ACHN (cell line): ENCODE results near the gene PSRC1.
A peak's percentile ranks its signal among the peaks of the same experiment; 100 is the strongest.

Experiments used
- DNase-seq: peaks from one replicate; pipeline ENCODE4 v3.0.0-alpha.2; 2015
- in situ Hi-C: cut with HindIII; loops from 2 replicates; pipeline ENCODE4 v1.10.0; 2017; ENCODE audit warnings: low sequenced_read_pairs, low pct_ligation_motif_present, low pct_unique_long_range_greater_than_20kb

PSRC1 gene

DNA sequence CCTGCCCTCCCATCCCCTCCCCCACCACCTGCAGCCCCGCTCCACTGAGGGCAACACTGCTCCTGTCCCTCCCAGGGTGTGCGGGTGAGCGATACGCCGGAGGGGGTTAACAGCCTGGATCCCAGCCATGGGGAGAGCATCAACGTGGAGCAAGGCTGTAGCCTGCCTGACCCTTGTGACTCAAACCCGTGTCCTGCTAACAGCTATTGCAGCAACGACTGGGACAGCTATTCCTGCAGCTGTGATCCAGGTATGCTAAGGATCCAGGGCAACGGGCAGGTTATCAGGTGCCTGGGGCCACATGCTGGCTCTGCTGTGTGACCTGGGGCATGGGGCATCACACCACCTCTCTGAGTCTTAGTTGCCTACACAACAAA lies 18.6 kb downstream of the PSRC1 start:
- no peak for DNase-seq
- in situ Hi-C loops: no loop called here

DNA sequence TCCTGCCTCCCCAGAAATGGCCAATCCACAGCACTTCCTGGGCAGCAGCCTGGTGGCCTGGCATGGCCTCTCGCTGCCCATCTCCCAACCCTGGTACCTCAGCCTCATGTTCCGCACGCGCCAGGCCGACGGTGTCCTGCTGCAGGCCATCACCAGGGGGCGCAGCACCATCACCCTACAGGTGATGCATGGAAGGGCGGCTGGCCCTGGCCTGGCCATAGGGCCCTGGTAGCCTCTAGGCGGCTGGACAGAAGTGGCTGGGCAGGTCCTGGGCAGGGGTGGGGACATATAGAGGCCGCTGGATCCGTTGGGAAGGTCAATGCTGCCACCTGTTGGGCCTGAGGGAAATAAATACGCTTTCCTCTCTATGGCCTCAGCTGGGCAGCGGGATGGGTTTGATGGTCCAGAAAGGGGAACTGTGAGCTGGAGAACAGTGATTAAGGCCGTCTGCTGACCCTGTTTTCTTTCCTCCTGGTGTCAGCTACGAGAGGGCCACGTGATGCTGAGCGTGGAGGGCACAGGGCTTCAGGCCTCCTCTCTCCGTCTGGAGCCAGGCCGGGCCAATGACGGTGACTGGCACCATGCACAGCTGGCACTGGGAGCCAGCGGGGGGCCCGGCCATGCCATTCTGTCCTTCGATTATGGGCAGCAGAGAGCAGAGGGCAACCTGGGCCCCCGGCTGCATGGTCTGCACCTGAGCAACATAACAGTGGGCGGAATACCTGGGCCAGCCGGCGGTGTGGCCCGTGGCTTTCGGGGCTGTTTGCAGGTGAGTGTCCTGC lies 19.2 kb downstream of the PSRC1 start:
- in situ Hi-C loops: no loop called here
- peak; percentile 89 for DNase-seq

DNA sequence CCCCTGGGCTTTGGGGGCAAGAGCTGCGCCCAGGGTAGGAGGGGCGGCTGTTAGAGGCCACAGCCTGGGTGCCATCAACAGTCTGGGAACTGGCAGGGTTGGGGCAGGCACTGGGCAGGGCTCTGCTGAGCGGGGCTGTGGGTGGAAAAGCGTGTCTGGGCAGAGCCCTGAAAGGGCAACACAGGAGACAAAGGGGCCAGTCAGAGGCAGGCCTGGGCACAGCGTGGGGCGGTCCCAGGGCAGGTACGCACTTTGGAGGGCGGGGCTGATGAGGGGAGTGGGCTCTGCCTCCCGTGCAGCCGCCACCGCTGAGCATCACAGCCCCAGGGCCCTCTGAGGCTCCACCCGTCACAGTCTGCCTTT lies 19.7 kb downstream of the PSRC1 start:
- no peak for DNase-seq
- in situ Hi-C loops: no loop called here

GRCh38 chr1:109262231-109263055 lies 20.5 kb downstream of the PSRC1 start:
- in situ Hi-C loops: no loop called here
- DNase-seq: no peak

GRCh38 chr1:109261578-109261977 lies 21.4 kb downstream of the PSRC1 start:
- in situ Hi-C loops: no loop called here
- DNase-seq: no peak

DNA sequence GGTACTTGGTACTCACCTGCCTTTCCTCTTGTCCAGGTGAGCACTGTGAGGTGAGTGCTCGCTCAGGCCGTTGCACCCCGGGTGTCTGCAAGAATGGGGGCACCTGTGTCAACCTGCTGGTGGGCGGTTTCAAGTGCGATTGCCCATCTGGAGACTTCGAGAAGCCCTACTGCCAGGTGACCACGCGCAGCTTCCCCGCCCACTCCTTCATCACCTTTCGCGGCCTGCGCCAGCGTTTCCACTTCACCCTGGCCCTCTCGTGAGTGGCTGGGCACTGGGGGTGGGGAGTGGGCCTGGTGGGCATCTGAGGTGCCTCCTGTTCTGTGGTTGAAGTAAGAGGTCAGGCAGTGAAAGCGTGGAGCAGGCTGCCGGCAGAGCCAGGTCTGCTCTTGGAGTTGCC lies 21.9 kb downstream of the PSRC1 start:
- DNase-seq: no peak
- in situ Hi-C loops: no loop called here

GRCh38 chr1:109259674-109260557 lies 23.0 kb downstream of the PSRC1 start:
- no peak for DNase-seq
- in situ Hi-C loops: no loop called here

DNA sequence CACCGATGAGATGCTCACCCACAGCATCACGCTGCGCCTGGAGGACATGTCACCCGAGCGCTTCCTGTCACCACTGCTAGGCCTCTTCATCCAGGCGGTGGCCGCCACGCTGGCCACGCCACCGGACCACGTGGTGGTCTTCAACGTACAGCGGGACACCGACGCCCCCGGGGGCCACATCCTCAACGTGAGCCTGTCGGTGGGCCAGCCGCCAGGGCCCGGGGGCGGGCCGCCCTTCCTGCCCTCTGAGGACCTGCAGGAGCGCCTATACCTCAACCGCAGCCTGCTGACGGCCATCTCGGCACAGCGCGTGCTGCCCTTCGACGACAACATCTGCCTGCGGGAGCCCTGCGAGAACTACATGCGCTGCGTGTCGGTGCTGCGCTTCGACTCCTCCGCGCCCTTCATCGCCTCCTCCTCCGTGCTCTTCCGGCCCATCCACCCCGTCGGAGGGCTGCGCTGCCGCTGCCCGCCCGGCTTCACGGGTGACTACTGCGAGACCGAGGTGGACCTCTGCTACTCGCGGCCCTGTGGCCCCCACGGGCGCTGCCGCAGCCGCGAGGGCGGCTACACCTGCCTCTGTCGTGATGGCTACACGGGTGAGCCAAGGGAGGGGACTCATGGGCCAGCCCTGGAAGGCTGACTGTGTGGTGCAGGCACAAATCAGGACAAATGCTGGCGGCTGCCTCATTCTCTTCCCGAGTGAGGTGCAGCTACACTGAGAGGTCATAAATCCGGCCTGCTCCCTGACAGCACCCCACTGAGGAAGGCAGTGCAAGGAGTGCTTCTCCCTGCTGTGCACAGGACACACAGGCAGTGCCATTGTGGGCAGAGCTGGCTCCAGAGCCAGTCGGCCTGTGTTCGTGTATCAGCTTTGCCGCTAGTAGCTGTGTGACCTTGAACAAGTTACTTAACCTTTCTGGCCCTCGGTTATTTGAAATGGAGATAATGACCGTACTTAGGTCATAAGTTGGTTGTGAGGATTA lies 24.2 kb downstream of the PSRC1 start:
- DNase-seq: no peak
- in situ Hi-C loops: no loop called here

GRCh38 chr1:109257682-109258421 lies 25.1 kb downstream of the PSRC1 start:
- DNase-seq: no peak
- in situ Hi-C loops: no loop called here

GRCh38 chr1:109256971-109257681 lies 25.8 kb downstream of the PSRC1 start:
- no peak for DNase-seq
- in situ Hi-C loops: no loop called here

GRCh38 chr1:109256085-109256484 lies 26.9 kb downstream of the PSRC1 start:
- no peak for DNase-seq
- in situ Hi-C loops: no loop called here

DNA sequence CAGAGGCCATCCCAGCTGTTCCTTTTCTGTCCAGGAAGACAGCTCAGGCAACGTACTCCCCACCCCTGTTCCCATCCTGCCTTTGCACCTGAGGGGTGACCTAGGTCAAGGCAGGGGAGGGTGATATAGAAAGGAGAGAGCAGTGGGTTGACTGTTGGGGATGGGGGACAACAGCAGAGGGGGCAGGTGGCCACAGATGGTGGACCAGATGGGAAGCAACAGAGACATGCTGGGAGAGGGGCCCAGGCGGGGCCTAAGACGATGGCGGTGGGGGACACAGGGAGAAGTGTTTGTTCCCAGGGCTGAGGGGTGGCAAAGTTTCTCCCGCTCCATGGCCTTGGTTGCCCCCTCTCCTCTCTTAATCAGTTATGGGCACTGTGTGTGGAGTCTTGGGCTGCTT lies 27.3 kb downstream of the PSRC1 start:
- in situ Hi-C loops: no loop called here
- DNase-seq: no peak

- in situ Hi-C loops: no loop called here
- no peak for DNase-seq
Measured at GRCh38 chr1:109255097-109255651, 27.8 kb downstream of the PSRC1 start.

DNA sequence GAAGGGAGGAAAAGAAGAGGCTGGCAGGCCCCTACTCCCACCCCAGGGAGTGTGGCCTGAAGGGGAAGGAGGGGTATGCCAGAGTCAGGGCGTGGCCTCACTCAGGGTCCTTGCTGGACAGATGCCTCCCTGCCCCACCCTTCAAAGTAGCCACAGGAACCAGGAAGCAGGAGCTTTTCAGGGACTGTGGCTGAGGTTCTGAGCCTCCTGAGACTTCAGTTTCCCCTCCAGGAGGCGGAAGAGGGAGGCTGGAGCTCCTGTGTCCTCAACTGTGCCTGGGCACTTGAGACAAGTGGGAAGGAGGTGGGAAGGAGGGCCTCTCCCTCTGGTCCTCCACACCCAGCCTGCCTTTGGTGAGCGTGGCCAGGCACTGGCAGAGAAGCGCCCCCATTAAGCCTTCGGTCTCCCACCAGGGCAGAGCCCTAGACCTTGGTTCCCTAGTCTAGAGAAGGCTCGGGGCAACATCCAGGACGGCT lies 28.3 kb downstream of the PSRC1 start:
- in situ Hi-C loops: no loop called here
- DNase-seq: peak; percentile 20

DNA sequence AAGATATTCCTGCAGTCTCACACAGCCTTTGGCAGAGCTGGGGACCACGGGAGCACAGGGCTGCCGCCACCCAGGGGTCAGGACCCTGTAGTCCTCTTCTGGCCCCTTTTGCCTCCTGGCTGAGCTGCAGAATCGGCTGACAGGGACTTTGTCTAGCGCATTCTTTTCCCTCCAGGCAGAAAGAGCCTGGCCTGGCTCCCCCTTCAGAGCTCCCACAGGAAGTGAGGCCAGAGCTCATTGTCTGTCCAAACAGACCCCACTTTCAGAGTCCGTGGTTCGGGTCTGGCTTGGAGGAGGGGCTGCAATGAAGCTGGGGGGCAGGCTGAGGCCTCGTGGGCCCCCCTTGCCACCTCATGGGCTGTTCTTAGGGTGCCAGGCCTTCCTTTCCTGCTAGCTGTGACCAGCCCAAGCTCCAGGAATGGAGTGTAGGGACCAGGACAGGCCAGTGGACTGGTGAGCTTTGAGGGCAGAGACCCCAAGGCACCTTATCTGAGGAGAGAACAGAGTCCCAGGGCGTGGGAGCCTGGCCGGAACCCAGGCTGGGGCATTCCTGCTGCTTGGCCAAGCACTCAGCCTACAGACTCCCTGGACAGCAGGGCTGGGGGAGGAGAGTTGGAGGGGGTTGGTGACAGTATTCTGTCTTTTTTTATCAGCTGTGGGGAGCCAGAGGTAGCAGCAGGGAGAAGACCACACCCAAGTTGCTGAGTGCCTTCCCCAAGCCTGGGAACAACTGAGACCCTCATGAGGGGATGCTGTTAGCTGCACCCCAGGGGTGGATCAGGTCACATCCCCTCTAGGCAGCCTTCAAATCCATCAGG lies 28.9 kb downstream of the PSRC1 start:
- DNase-seq: peak; percentile 64
- in situ Hi-C loops: no loop called here
